GM20000 (cell line): ENCODE results near the gene ZNF423.

ENCODE experiments used
- DNase-seq: peaks from one replicate; pipeline ENCODE4 v3.0.0; 2012; ENCODE audit warnings: low spot score
- TF ChIP-seq, protein P1 (sequence below): IDR thresholded peaks from 2 replicates; pipeline ENCODE4 v1.5.1; 2012; ENCODE audit warnings: mild to moderate bottlenecking, control low read depth; ENCODE audit errors: extremely low read depth, missing control alignments

Gene ZNF423

DNA sequence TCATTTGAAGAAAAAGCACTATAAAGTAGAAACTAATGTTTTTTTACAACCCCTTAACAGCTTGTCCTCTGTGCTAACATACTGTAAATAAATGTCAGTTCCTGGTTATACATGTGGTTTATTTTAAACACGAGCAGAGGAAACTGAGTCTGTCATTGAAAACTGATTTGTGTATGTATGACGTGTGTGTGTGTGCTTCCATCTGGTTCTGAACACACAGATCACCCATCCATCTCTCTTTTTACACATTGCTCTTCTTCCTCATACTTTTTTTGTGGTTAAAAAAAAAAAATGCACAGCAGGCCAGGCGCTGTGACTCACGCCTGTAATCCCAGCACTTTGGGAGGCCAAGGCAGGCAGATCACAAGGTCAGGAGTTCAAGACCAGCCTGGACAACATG is 49.5 kb downstream of the ZNF423 start:
- no peak for DNase-seq
- TF ChIP-seq, protein P1, sequence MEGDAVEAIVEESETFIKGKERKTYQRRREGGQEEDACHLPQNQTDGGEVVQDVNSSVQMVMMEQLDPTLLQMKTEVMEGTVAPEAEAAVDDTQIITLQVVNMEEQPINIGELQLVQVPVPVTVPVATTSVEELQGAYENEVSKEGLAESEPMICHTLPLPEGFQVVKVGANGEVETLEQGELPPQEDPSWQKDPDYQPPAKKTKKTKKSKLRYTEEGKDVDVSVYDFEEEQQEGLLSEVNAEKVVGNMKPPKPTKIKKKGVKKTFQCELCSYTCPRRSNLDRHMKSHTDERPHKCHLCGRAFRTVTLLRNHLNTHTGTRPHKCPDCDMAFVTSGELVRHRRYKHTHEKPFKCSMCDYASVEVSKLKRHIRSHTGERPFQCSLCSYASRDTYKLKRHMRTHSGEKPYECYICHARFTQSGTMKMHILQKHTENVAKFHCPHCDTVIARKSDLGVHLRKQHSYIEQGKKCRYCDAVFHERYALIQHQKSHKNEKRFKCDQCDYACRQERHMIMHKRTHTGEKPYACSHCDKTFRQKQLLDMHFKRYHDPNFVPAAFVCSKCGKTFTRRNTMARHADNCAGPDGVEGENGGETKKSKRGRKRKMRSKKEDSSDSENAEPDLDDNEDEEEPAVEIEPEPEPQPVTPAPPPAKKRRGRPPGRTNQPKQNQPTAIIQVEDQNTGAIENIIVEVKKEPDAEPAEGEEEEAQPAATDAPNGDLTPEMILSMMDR, result no peak

DNA sequence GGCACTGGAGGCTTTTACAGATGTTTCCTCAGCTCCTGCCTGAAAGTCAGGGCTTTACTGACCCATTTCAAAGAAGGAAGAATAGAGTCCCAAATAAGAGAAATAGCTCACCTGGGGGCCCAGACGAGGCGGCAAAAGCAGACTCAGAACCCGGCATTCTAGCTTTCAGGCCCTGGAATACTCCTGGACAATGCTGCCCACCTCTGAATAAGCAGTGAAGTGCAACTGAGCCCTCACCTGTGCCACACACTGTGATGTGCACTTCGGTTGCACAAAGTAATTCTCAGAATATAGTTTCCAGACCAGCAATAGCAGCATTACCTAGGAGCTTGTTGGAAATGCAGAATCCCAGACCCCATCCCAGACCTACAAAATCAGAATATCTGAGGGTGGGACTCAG is 54.6 kb downstream of the ZNF423 start:
- TF ChIP-seq, protein P1, result no peak
- DNase-seq, result no peak

DNA sequence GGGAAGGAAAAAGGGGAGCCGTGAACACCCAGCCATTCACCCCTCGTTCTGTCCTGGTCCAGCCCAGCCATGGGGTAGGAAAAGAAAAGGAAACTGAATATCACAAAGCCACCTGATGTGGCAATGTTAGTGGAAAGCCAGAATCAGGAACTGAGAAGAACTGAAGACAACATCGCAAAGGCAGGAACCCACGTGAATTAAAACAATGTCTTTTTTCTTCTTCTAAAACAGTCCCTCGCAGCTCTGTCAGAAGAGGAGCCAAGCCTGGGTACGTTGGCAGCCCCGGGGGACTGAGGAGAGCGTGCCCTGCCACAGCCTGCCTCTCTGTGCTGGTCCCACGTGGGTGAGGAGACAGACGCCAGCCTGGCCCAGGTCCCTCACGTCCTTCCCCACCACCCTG is 55.0 kb downstream of the ZNF423 start:
- DNase-seq, result no peak
- TF ChIP-seq, protein P1, result no peak

DNA sequence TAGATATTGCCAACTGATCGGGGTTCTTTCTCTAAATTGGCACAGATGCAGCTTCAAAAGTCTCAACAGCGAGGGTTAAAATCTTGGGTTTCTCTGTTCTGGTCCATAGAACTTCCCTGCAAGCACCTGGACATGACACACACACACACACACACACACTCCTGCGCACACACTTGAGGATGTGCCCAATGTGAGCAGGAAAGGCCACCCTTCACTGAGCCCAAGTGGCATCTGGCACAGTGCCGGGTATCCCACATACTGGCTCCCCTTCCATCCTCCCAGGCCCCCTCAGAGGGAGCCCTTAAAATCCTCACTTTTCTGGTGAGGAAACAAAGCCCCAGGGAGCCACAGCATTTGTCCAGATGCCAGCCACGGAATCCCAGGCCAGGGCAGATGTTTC is 55.5 kb downstream of the ZNF423 start:
- TF ChIP-seq, protein P1, result no peak
- no peak for DNase-seq

DNA sequence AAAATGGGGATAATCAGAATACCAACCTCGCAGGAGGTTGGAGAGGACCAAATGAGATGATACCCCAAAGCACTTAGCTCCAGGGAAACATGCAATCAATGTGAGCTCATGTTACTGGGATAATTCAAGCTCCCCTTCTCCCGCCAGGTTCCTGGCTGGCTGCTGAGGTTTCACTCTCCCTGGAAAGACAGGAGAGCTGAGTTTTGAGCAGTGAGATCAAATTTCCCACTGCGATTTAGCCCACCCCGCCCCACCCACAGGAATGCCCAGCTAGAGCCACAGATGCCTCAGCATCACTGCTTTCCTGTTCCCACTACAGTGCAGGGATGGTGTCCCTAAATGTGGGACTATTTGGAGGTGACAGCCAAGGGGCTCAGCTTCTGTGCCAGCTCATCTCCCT is 56.7 kb downstream of the ZNF423 start:
- TF ChIP-seq, protein P1, result no peak
- no peak for DNase-seq

DNA sequence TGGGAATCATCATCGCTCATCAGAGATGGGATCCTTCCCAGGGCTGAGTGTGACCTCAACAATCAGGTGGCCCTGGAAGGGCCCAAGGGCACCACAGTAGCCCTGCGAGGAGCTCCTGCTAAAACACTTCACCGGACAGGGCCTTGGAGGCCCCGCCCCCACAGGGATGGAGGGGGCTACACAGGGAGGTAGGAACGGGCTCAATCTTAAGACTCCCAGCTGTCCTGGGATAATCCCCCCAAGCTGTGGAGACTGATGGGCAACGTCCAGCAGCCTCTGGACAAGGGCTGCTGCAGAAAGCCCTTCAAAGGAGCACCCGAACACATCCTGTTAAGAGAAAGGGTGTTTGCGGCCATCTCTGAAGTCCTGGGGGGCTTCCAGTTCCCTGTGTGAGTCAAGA is 60.4 kb downstream of the ZNF423 start:
- TF ChIP-seq, protein P1, result no peak
- no peak for DNase-seq

DNA sequence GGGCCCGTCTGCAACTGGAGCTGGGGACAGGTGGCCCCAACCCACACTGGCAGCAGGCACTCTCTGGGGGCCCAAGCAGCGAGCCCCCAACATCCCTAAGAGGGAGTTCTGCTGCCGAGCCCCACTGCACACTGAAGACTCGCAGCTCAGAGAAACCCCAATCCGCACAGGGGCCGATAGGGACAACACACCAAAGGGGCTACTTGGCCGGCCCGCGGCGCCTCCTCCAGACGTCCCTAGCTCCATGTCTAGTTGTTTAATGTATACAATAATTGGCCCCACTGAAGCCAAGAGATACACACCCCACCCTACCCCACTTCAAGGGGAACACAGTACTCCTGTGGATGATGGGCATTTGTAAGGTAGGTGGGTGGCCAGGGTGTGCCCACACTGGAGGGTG is 62.7 kb downstream of the ZNF423 start:
- TF ChIP-seq, protein P1, result no peak
- DNase-seq, result no peak

DNA sequence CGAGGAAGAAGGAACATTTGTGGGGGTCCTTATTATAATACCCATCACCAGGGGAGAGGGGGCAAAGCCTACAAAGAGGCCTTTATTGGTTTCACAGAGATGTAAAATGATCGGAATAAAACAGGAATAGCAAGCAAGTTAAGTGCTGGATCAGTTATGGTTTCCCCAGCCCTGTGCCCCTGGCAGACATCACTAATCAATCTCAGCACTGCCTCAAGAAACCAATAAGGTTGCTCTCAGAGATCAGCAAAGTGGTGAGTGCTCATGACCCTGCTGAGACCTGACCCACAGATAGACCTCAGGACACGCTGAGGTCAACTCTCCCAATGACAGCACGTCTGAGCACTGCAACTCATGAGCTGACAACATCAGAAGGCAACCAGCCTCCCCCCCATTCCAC is 66.3 kb downstream of the ZNF423 start:
- no peak for DNase-seq
- TF ChIP-seq, protein P1, result no peak
